ENCODE measurements around the gene HSPA5. TPM values are rescaled to one million over a fixed set of nuclear protein-coding genes. Genes with fewer than 3 reads are reported as not detected.
"Not testable (repeated sequence)": the region's sequence is repeated elsewhere in the genome, so short reads cannot be mapped to it uniquely, and the experiment has no call there.

The HSPA5 gene
- total RNA-seq, 4 donors from 2014 or later: 39.9 to 69.3 (median 46.0) TPM

DNA sequence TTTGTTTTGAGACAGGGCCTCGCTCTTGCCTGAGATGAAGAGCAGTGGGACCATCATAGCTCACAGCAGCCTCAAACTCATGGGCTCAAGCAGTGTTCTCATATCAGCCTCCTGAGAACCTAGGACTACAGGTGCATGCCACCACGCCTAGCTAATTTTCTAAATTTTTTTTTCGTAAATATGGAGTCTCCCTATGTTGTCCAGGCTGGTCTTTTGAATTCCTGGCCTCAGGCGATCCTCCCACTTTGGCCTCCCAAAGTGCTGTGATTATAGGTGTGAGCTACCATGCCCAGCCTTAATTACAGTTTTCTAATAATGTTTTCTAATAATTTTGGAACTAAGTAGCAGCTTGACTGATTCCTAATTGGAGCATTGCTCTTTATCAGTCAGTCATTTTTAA lies 35.6 kb upstream of the HSPA5 start:
- no peak for ATAC-seq
- DNase-seq: no peak
- Histone ChIP-seq H3K9me3 (no peaks in the 10 kb centered on the region), H3K27ac (no peak overlapping the region), H3K36me3 (no peaks in the 10 kb centered on the region), H3K4me1 (peaks cover 18 to 23% of the 10 kb centered on the region in 2 donors), H3K27me3 (no peaks in the 10 kb centered on the region), H3K4me3 (no peak overlapping the region)
- in situ Hi-C loops (cut with MboI; ENCODE audit: low sequenced_read_pairs in 4 of 4) (no loop called here), intact Hi-C loops (cut with DNase I; ENCODE audit: low total_unique reads) (no loop called here)
- TF ChIP-seq, protein P1, sequence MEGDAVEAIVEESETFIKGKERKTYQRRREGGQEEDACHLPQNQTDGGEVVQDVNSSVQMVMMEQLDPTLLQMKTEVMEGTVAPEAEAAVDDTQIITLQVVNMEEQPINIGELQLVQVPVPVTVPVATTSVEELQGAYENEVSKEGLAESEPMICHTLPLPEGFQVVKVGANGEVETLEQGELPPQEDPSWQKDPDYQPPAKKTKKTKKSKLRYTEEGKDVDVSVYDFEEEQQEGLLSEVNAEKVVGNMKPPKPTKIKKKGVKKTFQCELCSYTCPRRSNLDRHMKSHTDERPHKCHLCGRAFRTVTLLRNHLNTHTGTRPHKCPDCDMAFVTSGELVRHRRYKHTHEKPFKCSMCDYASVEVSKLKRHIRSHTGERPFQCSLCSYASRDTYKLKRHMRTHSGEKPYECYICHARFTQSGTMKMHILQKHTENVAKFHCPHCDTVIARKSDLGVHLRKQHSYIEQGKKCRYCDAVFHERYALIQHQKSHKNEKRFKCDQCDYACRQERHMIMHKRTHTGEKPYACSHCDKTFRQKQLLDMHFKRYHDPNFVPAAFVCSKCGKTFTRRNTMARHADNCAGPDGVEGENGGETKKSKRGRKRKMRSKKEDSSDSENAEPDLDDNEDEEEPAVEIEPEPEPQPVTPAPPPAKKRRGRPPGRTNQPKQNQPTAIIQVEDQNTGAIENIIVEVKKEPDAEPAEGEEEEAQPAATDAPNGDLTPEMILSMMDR (IDR thresholded peaks at IDR 0.05 in 4 of 5, conservative IDR thresholded peaks at IDR 0.05 in 1 of 5): no peak
- no peak for TF ChIP-seq POLR2A (IDR thresholded peaks at IDR 0.05)

- no peaks in the 10 kb centered on the region for H3K9me3 ChIP-seq
- DNase-seq: no peak
- TF ChIP-seq POLR2A (IDR thresholded peaks at IDR 0.05): no peak
- TF ChIP-seq, protein P1 (IDR thresholded peaks at IDR 0.05 in 4 of 5, conservative IDR thresholded peaks at IDR 0.05 in 1 of 5): no peak
- intact Hi-C loops (cut with DNase I; ENCODE audit: low total_unique reads): no loop called here
- no peaks in the 10 kb centered on the region for H3K27me3 ChIP-seq
- H3K27ac ChIP-seq: no peak overlapping the region
- peaks cover 21 to 29% of the 10 kb centered on the region in 2 donors for H3K4me1 ChIP-seq
- no peak overlapping the region for H3K4me3 ChIP-seq
- H3K36me3 ChIP-seq: peaks cover 0 to 3% of the 10 kb centered on the region in 2 donors
- ATAC-seq: peak in 1 of 2 donors; percentile 30
- in situ Hi-C loops (cut with MboI; ENCODE audit: low sequenced_read_pairs in 4 of 4): no loop called here
These were observed 31.6 kb upstream of the HSPA5 start for GRCh38 chr9:125272697-125273096.

GRCh38 chr9:125271081-125271480 lies 29.9 kb upstream of the HSPA5 start:
- Histone ChIP-seq H3K4me3 (no peak overlapping the region), H3K9me3 (no peaks in the 10 kb centered on the region), H3K36me3 (peaks cover 0 to 3% of the 10 kb centered on the region in 2 donors), H3K27ac (no peak overlapping the region), H3K4me1 (peaks cover 21 to 23% of the 10 kb centered on the region in 2 donors), H3K27me3 (no peaks in the 10 kb centered on the region)
- in situ Hi-C loops (cut with MboI; ENCODE audit: low sequenced_read_pairs in 4 of 4) (no loop called here), intact Hi-C loops (cut with DNase I; ENCODE audit: low total_unique reads) (no loop called here)
- DNase-seq (no peak), ATAC-seq (no peak)
- TF ChIP-seq, protein P1 (IDR thresholded peaks at IDR 0.05 in 4 of 5, conservative IDR thresholded peaks at IDR 0.05 in 1 of 5): no peak
- TF ChIP-seq POLR2A (IDR thresholded peaks at IDR 0.05): no peak

DNA sequence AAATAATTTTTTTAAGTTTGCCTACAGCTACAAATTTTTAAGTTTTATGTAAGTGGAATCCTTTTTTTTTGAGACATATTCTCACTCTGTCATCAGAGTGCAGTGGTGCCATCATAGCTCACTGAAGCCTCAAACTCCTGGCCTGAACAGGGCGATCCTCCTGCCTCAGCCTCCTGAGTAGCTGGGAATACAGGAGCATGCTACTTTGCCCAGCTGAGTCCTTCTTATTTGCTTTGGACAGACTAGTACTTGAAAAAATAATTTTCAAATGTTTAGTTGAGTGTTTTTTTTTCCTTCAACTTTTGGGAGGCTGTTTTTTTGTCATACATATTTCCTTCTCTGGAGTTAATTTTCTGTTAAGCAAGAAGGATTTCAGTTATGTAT lies 27.9 kb upstream of the HSPA5 start:
- H3K4me3 ChIP-seq: no peak overlapping the region
- peaks cover 23% of the 10 kb centered on the region in 2 donors for H3K4me1 ChIP-seq
- no peak overlapping the region for H3K27ac ChIP-seq
- no peaks in the 10 kb centered on the region for H3K27me3 ChIP-seq
- DNase-seq (no peak), ATAC-seq (no peak)
- TF ChIP-seq, protein P1 (IDR thresholded peaks at IDR 0.05 in 4 of 5, conservative IDR thresholded peaks at IDR 0.05 in 1 of 5): no peak
- TF ChIP-seq POLR2A (IDR thresholded peaks at IDR 0.05): no peak
- in situ Hi-C loops (cut with MboI; ENCODE audit: low sequenced_read_pairs in 4 of 4) (no loop called here), intact Hi-C loops (cut with DNase I; ENCODE audit: low total_unique reads) (no loop called here)
- H3K36me3 ChIP-seq: peaks cover 0 to 3% of the 10 kb centered on the region in 2 donors
- no peaks in the 10 kb centered on the region for H3K9me3 ChIP-seq

DNA sequence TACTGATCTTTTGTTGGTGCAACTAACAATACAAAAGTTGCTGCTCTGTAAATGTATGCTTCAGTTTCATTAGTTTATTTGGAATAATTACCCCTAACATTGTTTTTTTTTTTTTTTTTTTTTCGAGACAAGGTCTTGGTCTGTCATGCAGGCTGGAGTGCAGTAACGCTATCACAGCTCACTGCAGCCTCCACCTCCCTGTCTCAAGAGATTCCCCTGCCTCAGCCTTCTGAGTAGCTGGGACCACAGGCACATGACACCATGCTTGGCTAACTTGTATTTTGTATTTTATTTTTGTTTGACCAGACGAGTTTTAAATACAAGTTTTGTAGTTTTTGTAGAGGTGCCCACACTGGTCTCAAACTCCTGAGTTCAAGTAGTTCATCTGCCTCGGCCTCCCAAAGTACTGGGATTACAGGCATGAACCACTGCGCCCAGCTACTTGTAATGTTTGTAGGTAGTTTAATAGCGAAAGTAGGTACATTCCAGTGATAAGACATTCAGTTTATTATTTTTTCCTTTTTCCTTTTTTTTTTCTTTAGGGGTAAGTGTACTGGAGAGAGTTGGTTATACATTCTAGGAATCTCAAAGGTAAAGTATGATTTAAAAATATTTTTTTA lies 27.4 kb upstream of the HSPA5 start:
- no peaks in the 10 kb centered on the region for H3K27me3 ChIP-seq
- no peak overlapping the region for H3K4me3 ChIP-seq
- peaks cover 0 to 3% of the 10 kb centered on the region in 2 donors for H3K36me3 ChIP-seq
- in situ Hi-C loops (cut with MboI; ENCODE audit: low sequenced_read_pairs in 4 of 4) (no loop called here), intact Hi-C loops (cut with DNase I; ENCODE audit: low total_unique reads) (no loop called here)
- ATAC-seq (no peak), DNase-seq (no peak)
- no peak for TF ChIP-seq POLR2A (IDR thresholded peaks at IDR 0.05)
- TF ChIP-seq, protein P1 (IDR thresholded peaks at IDR 0.05 in 4 of 5, conservative IDR thresholded peaks at IDR 0.05 in 1 of 5): no peak
- peaks cover 27 to 28% of the 10 kb centered on the region in 2 donors for H3K4me1 ChIP-seq
- no peaks in the 10 kb centered on the region for H3K9me3 ChIP-seq
- H3K27ac ChIP-seq: no peak overlapping the region

DNA sequence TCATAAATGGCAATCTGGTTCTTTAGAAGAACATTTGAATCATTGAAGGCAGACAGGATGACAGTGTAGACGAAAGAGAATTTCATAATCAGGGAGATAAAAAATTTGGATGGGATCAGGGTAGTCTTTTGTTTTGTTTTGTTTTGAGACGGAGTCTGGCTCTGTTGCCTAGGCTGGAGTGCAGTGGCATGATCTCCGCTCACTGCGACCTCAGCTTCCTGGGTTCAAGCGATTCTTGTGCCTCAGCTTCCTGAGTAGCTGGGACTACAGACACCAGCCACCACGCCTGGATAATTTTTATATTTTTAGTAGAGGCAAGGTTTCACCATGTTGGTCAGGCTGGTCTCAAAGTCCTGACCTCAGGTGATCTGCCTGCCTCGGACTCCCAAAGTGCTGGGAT lies 22.9 kb upstream of the HSPA5 start:
- H3K27me3 ChIP-seq; DNase-seq; H3K9me3 ChIP-seq; ATAC-seq; H3K4me3 ChIP-seq; H3K36me3 ChIP-seq; in situ Hi-C loops (cut with MboI; ENCODE audit: low sequenced_read_pairs in 4 of 4): not testable (repeated sequence)
- intact Hi-C loops (cut with DNase I; ENCODE audit: low total_unique reads): loop anchor here (5.0 kb wide), 1 partner anchor 322 kb away; the partner anchor contains the start of gene GOLGA1
- Histone ChIP-seq H3K27ac (peak overlapping the region in 2 of 4 donors; percentile 47 to 93), H3K4me1 (peaks cover 27 to 32% of the 10 kb centered on the region in 2 donors)

Data from gastrocnemius medialis (tissue), 4 donors.